GM19395 (cell line): Measurements from ENCODE around the gene UMODL1.

ENCODE experiments used
- ATAC-seq: cut with Tn5 transposase; IDR thresholded peaks from one replicate; pipeline ENCODE4 v1.9.1; 2021; ENCODE audit warnings: mild to moderate bottlenecking, moderate library complexity; ENCODE audit not compliant: unreplicated experiment

The UMODL1 gene, protein sequence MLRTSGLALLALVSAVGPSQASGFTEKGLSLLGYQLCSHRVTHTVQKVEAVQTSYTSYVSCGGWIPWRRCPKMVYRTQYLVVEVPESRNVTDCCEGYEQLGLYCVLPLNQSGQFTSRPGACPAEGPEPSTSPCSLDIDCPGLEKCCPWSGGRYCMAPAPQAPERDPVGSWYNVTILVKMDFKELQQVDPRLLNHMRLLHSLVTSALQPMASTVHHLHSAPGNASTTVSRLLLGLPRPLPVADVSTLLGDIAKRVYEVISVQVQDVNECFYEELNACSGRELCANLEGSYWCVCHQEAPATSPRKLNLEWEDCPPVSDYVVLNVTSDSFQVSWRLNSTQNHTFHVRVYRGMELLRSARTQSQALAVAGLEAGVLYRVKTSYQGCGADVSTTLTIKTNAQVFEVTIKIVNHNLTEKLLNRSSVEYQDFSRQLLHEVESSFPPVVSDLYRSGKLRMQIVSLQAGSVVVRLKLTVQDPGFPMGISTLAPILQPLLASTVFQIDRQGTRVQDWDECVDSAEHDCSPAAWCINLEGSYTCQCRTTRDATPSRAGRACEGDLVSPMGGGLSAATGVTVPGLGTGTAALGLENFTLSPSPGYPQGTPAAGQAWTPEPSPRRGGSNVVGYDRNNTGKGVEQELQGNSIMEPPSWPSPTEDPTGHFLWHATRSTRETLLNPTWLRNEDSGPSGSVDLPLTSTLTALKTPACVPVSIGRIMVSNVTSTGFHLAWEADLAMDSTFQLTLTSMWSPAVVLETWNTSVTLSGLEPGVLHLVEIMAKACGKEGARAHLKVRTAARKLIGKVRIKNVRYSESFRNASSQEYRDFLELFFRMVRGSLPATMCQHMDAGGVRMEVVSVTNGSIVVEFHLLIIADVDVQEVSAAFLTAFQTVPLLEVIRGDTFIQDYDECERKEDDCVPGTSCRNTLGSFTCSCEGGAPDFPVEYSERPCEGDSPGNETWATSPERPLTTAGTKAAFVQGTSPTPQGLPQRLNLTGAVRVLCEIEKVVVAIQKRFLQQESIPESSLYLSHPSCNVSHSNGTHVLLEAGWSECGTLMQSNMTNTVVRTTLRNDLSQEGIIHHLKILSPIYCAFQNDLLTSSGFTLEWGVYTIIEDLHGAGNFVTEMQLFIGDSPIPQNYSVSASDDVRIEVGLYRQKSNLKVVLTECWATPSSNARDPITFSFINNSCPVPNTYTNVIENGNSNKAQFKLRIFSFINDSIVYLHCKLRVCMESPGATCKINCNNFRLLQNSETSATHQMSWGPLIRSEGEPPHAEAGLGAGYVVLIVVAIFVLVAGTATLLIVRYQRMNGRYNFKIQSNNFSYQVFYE

DNA sequence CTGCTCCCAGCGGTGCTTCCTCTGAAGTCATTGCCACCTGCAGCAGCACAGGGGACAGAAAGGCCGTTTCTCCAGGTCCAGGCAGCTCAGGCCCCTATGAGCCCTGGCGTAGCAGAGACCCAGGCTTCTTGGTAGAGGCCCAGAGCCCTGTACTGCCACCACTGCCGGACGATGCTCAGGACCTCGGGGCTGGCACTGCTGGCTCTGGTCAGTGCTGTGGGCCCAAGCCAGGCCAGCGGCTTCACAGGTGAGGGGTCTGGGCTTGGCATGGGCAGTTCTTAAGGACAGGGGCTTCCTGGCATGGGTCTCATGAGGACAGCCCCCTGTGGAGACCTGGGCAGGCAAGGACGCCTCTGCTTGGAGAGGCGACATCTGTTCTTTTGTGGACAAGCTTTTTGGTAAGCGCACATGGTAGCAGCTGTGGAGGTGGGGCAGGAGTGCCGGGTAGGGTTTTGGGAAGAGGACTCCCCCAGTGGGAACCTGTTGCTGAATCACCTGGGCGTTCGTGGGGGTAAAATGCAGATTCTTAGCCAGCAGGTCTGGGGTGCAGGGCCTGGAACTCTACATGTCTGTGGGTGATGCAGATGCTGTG lies at the start of gene UMODL1:
TSS of gene UMODL1 (plus strand) at position 172 of the 592 bp plus-strand sequence. CDS start at position 172, 0 bp downstream.
- no peak for ATAC-seq

DNA sequence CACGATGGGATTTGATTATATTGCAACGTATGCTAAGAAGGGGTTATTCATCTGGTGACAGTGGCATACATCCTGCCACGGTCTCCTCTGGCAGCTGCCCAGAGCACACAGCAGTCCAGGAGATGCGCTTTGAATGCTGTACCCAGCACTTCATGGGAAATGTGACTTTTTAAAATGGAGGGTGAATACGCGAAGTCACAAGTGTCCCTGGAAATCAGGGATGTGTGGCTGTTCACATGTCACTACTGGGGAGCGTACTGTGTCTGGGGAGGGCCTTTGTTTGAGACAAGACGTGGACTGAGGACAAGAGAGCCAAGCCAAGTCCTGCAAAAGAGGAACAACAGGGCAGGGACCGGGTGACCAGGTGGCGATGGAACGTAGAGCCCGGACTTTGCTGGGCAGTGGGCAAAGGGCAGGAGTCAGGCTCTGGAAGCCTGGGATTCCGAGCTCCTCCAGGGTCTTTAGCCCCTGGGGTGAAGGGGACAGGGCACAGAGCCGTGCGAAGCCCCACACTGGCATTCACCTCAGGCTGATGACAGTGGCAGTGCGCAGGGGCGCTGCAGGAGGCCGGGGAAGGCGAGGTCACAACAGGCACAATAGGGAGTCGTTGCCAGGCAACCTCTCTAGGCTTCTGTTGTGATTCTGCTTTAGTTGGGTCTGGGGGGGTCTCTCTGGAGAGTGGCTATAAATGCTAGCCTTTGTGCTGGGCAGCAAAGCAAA lies 49.6 kb upstream of the UMODL1 start:
- ATAC-seq, result no peak

DNA sequence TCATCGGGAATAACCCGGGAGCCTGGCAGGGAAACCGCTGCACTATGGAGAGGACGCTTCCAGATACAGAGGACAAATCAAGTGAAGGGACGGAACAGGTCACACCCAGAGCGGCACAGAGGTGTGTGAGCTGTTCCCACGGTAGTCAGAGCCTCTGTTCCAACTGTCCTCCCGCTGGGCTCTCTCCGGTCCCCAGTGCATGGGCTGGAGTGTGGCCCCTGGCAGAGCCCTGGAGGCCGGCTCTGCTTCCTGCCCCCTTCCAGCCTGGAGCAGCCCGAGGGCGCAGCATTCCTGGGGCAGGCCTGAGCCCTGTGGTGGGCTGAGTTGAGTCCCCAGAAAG lies 49.1 kb upstream of the UMODL1 start:
- no peak for ATAC-seq

DNA sequence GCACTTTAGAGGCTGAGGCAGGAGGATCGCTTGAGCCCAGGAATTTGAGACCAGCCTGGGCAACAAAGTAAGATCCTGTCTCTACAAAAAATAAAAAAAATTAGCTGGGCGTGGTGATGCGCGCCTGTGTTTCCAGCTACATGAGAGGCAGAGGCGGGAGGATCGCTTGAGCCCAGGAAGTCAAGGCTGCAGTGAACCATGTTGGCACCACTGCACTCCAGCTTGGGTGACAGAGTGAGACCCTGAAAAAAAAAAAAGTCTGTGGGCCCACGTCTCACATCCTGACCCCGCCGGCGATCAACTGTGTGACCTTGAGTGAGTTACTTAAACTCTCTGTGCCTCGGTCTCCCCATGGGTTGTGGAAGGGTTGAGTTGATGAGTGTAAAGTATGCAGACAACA lies 48.2 kb upstream of the UMODL1 start:
- ATAC-seq, result no peak

DNA sequence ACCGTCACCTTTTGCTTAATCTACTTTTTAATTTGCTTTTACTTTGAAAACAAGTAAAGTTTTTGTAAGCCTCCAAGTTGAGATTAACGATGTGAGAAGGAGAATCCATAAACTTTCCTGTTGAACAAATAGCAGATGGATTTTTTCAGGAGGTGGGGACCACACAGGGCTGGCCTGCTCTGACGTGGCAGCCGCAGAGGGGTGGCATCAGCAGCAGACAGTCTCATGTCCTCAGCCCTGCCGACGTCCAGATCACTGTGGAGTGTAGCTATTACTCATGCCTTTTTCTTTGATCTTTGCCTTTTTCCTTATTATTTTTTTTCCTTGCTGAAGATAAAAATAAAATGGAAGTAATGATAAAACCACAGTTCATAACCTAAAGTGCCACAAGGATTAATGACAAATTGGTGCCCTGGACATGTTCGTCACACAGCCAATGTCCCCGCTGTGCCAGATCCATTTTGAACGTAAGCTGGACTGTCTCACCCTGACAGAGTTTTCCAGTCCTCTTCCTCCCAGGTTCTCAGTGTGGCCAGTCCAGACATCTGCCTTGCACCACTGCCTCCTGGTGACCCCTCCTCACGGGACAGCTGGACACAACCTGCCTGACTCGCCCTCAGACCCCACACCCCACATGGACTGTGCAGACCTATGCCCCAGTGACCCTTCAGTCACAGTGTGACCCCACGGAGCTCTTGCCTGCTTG lies 45.6 kb upstream of the UMODL1 start:
- no peak for ATAC-seq

DNA sequence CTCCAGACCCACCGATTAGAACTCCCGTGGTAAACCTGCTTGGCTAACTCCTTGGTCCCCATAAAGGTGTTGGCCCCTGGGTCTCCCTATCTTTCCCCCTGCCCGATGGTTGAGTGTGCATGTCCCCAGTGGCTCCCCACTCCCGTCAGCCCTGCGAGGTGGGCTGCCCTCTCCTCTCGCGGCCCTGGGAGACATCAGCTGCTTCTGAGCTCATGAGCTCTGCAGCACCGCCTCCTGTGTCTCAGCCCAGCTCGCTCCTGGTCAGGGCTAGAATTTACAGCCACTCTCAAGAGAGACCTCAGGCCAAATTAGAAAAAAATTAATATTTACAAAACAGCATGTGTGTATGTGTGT lies 45.1 kb upstream of the UMODL1 start:
- no peak for ATAC-seq

DNA sequence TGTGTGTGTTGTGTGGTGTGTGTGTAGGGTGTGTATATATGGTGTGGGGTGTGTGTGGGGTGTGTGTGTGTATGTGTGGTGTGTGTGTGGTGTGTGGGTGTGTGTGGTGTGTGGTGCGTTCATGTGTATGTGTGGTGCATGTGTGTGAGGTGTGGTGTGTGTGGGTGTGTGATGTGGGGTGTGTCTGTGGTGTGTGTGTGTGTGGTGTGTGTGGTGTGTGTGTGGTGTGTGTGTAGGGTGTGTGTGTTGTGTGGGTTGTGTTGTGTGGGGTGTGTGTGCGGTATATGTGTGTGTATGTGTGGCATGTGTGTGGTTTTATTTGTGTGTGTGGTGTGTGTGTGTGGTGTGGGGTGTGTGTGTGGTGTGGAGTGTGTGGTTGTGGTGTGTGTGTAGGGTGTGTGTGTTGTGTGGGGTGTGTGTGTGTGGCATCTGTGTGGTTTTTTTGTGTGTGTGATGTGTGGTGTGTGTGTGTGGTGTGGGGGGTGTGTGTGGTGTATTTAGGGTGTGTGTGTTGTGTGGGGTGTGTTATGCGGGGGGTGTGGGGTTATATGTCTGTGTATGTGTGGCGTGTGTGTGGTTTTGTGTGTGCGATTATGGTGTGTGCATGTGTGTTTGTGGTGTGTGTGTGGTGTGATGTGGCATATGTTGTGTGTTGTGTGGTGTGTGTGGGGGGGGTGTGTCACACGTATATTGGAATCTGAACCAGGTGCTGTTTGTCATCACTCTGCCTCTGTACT lies 43.9 kb upstream of the UMODL1 start:
- no peak for ATAC-seq

DNA sequence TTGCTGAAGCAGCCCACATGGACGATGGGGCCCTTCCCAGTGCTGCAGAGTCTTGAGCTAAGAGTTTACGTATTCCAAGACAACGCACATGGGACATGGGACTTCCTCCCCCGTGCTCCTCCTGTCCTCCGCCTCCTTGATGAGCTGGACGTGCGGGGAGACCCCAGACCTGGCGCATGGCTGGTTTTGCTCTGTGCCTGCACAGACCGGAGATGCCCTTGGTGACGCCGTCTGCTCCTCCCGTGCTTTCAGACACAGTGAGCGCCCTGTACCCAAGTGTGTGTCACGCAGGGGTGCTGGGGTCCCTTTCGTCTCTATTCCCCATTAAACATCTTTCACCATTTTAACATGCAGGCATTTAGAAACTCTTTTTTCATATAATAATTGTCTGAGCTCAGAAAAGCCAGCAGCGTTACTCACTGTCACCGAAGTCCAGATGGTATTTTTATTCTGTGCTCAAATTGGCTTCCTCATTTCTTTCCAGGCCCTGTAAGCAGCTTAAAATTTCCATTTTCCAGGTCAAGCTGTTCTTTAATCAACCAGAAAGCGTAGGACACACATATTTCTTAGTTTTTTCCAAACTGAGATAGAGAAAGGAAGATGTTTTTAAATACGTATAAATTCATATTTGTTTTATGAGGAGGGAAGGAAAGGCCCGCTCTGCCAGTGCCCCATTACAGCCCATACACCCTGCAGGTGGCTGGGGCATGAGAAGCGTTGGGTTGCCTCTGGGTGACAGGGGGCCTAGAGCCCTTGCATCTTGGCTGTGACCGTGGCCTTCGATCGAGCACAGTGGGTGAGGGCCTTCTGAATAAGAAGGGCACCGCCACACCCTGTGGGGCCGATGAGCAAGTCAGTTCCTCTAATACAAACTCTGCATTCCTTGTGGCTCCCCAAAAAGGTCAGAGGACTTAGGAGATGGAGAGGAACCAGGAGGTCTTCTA lies 43.0 kb upstream of the UMODL1 start:
- no peak for ATAC-seq

DNA sequence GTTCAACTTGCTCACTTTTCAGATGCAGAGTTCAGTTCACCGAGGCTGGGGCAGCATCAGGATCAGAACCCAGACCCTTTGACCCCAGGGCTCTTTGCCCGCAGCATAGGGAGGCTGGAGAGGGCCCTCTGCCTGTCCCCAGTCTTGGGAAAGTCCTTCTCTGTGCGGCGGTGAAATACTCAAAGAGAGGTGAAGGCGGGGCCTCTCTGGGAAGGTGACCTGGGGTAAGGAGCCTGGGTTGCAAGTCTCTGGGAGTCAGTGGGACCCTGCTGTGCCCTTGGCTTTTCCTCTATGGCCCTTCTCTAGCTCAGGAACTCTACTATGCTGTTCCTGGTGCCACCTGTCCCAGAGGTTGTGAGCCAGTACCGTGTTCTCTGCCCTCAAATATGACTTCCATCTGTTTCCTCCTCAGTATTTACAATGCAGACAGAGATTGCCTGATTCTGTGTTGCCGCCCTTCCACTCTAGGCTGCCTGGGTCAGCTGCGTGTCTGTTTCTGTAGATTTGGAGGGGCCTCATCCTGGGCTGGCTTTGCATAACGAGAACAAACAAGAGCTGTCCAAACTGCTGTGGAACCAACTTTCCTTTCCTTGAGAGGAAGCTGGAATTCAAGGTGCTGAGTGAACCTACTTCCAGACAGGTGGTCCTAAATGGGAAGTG lies 42.2 kb upstream of the UMODL1 start:
- ATAC-seq, result no peak

DNA sequence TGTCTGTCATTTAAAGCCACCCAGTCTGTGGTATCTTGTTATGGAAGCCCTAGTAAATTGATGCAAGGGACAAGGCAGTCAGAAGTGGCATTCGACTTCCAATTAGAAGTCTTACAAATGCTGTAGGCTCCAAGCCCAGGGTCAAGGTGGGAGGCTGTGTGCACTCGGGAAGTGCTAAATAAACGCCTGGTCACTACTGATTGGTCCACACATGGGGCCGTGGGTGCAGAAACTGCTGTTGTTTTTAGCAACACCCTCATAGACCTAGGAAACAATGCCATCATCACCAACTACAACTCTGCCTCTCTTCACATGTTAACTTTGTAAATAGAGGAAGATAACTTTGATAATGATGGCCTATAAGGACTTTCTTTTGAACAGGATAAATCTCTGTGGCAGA lies 40.8 kb upstream of the UMODL1 start:
- no peak for ATAC-seq

DNA sequence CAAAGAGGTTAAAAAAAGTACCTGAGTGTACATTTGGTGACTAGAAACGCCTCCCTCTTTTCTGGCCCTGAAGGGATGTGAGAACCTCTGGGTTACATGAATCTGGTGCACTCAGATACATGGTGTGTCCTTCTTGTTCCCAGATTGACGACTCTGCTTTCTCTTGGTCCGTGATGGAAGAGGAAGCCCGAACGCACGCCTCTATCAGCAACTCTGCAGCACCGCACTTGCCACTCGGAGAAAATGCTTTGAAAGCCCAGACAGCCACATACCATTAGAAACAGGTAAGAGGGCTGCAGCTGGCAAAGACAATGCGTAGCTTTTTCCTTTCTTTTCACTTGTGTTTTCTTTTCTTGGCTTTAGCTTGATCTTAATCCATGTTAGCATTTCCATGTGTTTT lies 39.9 kb upstream of the UMODL1 start:
- no peak for ATAC-seq

DNA sequence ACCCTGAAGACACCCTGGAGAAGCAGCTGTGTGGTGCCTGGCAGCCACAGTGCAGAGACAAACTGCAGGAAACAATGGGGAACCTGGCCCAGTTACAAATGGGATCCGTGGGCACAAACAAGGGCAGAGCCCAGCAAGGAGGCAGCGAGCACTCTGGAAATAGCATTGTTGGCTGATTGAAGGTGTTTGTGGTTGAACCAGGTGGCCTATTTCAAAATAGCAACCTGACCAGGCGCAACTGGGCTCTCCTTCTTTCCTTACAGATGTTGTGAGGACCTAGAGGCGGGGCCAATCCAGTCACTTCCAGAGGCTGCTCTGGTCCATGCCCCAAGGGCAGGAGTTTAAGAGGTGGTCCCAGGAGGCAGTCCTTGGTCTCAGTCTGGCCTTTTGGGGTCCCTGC lies 39.3 kb upstream of the UMODL1 start:
- no peak for ATAC-seq

DNA sequence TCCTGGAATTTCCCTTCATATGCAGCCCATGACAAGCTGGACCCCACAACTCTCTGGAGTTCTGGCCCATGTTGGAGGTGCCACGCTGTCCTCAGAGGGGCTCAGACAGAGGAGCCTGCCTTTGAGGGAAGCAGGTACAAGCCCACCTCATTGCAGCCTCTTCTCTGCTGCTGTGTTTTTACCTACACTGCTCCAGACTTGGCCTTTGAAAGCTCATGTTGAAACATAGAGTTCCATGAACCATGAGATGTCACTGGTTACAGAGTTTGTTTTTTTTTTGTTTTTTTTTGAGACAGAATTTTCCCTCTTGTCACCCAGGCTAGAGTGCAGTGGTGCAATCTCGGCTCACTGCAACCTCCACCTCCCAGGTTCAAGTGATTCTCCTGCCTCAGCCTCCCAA lies 38.9 kb upstream of the UMODL1 start:
- no peak for ATAC-seq

DNA sequence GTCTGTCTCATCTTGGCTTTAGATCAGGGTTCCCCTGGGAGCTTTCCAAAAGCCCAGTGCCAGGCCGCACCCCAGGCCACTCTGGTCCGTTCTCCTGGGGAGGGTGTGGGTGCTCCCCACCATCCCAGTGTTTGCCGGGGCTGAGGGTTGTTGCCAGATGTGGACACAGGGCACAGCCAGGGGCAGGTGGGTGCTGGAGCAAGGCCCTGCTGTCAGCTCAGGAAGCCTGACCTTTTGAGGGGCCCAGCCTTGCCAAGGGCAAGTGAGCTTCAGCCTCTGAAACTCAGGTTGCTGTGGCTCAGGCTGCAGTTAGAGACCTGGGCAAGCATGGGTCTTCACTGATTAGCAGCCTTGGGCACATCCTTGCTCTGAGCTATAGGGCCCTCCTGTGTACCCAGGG lies 38.1 kb upstream of the UMODL1 start:
- no peak for ATAC-seq

DNA sequence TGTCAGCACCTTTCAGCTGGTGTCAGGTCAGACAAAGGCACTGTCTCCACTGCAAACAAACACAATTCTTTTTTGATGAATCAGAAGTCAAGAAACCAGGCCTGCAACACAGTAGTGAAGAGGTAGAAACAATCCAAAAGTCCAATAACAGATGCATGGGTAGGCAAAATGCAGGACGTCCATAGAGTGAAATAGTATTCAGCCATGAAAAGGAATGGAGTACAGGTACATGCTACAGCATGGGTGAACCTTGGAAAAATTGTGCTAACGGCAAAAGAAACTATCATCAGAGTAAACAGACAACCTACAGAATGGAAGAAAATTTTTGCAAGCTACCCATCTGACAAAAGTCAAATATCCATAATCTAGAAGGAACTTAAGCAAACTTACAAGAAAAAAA lies 34.8 kb upstream of the UMODL1 start:
- no peak for ATAC-seq

DNA sequence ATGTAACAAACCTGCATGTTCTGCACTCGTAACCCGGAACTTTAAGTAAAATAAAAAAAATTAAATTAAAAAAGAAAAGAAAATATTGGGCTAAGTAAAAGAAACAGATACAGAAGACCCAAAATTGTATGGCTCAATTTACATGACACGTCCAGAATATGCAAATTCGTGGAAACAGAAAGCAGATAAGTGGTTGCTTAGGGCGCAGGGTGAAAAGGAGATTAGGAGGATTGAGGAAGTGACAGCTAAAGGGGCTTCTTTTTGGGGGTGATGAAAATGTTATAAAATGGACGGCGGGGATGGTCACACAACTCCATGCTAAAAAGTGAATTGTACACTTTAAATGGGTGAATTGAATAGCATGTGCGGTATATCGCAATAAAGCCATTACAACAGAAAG lies 33.6 kb upstream of the UMODL1 start:
- no peak for ATAC-seq

DNA sequence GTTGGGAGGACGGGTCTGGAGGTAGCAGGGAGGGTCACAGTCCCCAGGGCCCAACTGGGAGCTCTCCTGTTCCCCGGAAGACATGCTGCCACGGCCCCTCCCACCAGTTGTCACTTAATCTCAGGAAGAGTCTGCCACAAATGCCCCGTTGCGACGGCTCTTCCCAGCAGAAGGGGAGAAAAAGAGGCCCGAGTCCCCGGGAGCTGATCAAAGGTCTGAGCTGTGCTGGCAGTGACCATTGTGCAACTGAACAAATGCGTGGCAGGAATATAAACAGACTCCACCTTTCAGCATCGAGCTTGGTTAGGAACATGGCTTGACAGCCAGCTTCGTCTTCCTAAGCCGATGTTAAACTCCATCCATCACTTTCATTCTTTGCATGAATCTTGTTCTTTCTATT lies 33.2 kb upstream of the UMODL1 start:
- ATAC-seq, result no peak
